Dermis microvascular lymphatic vessel endothelial cell (primary cell): Measurements from ENCODE around the gene ERFE. TPM values are rescaled to one million over a fixed set of nuclear protein-coding genes. Genes with fewer than 3 reads are reported as not detected.

Experiments
- DNase-seq, 2 donors: peaks; one replicate each; pipeline versions ENCODE4 v3.0.0 to v3.0.0-alpha.2; 2010; ENCODE audit warnings: low read depth in 2 of 2
- total RNA-seq: library from RNA; depleted of rRNA; stranded (reverse); fragments of >200 nt; gene quantifications from 2 replicates; pipeline ENCODE4 v1.2.1, GENCODE V29; 2014

The ERFE gene
- total RNA-seq, 1 donor from 2014 or later, result 0.13 TPM

DNA sequence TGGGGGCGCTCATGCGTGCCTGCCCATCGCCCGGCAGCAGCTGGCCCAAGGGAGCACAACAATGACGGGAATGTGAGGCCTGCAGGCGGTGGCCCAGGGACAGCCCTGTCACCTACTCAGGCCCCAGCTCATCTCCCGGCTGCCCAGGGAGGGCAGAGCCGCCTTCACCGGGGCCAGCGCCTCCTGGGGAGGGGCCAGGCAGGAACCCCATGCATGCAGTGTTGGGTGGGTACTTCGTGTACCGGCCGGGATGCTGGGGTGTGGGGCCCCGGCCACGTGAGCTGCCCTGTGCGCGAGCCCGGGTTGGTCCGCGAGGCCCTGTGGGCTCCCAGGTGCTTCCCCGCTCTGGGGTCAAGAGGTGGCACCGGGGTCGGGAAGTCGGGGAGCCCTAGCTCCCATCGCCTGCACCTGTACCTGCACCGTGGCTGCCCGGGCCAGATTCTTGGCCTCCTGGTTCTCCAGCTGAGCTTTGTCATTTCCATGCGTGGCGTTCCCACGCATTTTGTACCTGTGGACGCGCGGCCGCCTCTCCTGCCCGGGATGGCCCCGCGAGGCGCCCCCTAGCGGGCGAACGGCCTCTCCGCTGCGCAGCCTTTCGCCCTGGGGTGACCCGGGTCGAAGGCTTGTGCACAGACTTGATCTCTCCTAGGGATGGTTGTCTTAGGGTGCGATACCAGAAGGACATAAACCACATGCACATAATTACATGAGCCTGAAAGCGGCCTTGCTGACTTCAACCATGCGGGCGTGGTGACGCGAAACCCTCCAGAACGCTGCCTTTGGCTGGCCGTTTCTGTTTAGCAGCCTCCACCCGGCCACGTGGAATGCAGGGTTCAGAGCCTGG, 19.4 kb upstream of the ERFE start:
- no peak for DNase-seq

DNA sequence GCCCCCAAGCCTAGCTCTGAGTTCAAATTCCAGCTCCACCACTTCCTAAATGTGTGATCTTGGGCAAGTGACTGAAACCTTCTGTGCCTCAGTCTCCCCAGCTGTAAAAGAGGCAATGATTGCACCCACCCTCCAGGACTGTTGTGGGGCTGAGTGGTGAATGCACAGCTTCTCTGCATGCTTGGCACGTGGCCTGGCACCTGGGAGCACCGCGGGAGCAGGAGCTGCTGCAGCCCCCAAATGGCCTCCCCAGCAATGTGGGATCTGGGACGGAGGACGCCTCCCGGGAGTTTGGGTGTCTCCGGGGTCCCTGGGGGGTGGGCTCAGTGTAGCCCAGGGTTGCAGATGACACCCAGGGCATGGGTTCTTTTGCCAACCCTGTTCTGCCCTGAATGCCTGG, 18.7 kb upstream of the ERFE start:
- no peak for DNase-seq

DNA sequence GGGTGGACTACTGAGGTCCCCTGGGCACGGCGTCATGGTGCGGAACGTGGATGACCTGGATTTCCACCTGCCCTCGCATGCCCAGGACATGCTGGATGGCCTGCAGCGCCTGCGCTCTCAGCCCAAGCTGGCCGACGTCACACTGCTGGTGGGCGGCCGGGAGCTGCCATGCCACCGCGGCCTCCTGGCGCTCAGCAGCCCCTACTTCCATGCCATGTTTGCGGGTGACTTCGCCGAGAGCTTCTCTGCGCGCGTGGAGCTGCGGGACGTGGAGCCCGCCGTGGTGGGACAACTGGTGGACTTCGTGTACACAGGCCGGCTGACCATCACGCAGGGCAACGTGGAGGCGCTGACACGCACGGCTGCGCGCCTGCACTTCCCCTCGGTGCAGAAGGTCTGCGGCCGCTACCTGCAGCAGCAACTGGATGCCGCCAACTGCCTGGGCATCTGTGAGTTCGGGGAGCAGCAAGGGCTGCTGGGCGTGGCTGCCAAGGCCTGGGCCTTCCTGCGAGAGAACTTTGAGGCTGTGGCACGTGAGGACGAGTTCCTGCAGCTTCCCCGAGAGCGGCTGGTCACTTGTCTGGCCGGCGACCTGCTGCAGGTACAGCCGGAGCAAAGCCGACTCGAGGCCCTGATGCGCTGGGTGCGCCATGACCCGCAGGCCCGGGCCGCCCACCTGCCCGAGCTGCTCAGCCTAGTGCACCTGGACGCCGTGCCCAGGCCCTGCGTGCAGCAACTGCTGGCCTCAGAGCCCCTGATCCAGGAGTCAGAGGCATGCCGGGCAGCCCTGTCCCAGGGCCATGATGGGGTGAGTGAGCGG, 17.8 kb upstream of the ERFE start:
- DNase-seq, result no peak

- DNase-seq, result peak in 1 of 2 donors; percentile 23
These were observed 17.0 kb upstream of the ERFE start for GRCh38 chr2:238141541-238142318.

DNA sequence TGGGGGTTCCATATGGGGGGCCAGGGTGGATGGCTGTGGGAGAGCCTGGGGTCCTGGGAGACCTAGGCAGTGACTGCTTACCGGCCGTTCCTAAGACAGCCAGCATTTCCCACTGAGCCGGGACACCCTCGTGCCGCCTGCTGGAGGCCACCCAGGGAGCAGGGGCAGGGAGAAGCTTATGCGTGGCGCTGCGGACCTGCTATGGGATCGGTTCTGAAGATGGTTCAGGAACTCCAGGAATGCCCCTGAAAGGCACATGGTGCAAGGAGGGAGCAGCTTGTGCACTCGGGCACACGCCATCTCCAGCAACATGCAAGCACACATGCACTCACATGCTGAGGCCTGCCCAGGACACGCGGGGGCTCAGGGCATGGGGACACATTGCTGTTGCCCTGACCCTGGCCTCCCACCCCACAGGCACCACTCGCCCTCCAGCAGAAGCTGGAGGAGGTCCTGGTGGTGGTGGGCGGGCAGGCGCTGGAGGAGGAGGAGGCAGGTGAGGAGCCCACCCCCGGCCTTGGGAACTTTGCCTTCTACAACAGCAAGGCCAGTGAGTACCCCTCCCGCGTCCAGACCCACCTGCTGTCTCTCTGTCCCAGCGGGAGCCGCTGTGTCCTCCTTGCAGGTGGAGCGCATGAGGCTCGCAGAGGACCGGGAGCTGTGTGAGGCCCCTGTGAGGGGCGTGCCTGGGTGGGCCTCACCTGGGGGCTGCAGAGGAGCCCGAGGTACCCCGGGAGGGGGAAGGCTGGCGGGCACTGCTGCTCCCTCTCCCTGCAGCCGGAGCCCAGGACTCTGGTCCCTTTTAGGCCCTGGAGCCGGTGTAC, 16.2 kb upstream of the ERFE start:
- DNase-seq, result no peak

GRCh38 chr2:238143239-238143951, 15.4 kb upstream of the ERFE start:
- peak in 1 of 2 donors; percentile 31 for DNase-seq

- no peak for DNase-seq
These were observed 14.5 kb upstream of the ERFE start for GRCh38 chr2:238144262-238144661.

GRCh38 chr2:238145046-238145445, 13.7 kb upstream of the ERFE start:
- no peak for DNase-seq

GRCh38 chr2:238145851-238146250, 12.9 kb upstream of the ERFE start:
- no peak for DNase-seq

DNA sequence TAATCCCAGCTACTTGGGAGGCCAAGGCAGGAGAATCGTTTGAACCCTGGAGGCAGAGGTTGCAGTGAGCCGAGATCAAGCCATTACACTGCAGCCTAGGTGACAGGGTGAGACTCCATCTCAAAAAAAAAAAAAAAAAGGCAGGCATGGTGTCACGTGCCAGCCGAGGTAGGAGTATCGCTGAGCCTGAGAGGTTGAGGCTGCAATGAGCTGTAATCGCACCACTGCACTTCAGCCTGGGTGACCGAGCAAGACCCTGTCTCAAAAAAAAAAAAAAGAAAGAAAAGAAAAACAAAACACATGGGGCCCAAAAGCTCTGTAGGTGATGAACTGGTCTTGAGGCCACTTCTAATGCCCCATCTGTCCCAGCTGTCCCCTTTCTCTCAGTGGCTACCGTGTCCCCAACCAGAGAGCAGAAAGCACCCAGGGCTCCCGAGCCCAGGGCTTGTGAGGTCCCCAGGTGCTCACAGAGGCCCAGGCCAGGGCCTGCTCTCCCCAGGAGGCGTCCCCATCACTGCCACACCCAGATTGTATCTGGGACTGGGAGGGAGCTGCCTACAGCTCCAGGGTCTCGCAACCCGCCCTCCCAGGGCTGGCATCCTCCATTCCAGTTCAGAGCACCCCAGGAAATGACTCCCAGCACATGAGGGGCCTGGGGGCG, 11.8 kb upstream of the ERFE start:
- DNase-seq, result no peak

GRCh38 chr2:238148981-238149380, 9.8 kb upstream of the ERFE start:
- no peak for DNase-seq

DNA sequence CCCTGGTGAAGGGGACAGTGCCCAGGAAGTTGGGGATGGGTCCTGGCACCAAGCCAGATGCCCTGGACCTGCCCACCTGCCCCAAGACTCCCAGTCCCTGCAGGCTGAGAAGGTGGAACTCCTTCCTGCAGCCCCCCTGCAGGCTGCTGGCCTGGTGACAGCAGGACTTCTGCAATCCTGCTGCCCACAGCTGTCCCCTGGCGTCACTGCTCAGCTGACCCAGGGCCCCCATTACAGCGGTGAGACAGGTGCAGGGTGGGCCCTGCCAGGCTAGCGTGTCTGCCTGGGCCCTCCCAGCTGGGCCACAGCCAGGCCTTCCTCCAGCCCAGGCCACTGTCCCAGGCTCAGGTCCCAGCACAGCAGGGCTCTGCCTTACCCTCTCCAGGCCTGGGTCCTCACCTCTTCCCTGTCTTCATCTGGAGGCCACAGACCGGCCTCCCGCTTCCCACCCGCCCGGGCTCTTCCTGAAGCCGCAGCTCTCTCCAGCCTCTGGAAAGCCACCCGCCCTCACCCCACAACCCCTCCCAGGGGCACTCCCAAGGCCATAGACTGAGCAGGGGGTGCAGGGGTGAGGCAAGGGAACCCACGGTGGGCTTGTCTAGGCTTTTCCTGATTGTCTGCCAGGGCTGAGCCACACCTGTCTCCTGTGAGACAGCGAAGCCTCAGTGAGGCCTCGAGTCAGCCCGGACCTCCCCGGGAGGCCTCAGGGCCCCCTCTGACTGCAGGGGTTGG, 8.8 kb upstream of the ERFE start:
- DNase-seq, result no peak

DNA sequence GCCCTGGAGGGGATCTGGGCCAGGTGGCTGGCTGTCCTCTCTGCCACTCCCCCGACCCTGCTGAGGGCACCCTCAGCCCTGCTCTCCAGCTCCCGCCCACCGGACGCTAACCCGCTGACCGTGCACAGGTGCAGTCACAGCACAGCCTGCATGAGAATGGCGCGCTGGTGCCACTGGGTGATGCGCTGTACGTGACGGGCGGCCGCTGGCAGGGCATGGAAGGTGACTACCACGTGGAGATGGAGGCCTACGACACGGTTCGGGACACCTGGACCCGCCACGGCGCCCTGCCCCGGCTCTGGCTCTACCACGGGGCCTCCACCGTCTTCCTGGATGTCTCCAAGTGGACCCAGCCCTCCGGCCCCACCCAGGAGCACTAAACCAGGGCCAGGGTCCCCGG, 8.1 kb upstream of the ERFE start:
- no peak for DNase-seq

- no peak for DNase-seq
These were observed 7.6 kb upstream of the ERFE start for GRCh38 chr2:238151205-238151604.

DNA sequence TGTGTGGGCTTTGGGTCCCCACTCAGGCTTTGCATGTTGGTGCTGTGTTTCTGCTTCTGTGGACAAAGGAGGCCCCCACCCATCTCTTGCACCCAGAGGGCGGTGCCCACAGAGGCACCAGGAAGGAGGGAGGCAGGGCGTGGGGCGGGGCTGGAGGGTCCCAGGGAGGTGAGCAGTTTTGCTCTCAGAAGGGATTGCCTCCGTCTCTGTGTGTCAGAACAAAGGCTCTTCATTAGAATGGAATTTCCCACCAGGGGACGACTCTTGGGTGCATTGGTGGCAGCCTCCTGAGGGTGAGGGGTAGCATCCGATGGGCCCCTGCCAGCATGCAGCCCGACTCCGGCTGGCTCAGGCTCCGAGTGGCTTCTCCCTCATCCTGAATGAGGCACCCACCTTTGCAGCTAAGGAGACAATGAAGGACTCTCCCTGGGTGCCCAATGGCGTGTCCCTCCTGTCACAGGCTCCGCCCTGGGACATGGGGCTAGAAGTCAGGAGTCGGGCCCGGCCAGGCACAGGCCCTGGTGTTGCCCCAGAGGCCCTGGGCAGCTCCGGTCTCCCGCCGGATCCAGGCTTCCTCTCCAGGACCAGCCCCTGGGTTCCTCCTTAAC, 7.0 kb upstream of the ERFE start:
- no peak for DNase-seq

- DNase-seq, result no peak
These were observed 5.7 kb upstream of the ERFE start for GRCh38 chr2:238152771-238153688.

GRCh38 chr2:238154570-238154969, 4.2 kb upstream of the ERFE start:
- DNase-seq, result no peak
